HG03354 (cell line): ENCODE results near the gene TMEM220.

Experiments
- ATAC-seq: cut with Tn5 transposase; IDR thresholded peaks from one replicate; pipeline ENCODE4 v1.9.1; 2021; ENCODE audit warnings: mild to moderate bottlenecking; ENCODE audit not compliant: unreplicated experiment, poor library complexity, severe bottlenecking

The TMEM220 gene

GRCh38 chr17:10756185-10756584 lies 26.4 kb upstream of the TMEM220 start:
- ATAC-seq, result no peak

GRCh38 chr17:10755592-10756127 lies 25.8 kb upstream of the TMEM220 start:
- ATAC-seq, result no peak

- no peak for ATAC-seq
These were observed 25.2 kb upstream of the TMEM220 start for GRCh38 chr17:10754861-10755591.

- no peak for ATAC-seq
These were observed 24.3 kb upstream of the TMEM220 start for GRCh38 chr17:10754109-10754508.

- ATAC-seq, result no peak
These were observed 22.9 kb upstream of the TMEM220 start for GRCh38 chr17:10752696-10753095.

GRCh38 chr17:10751563-10751962 lies 21.7 kb upstream of the TMEM220 start:
- no peak for ATAC-seq

- no peak for ATAC-seq
These were observed 20.4 kb upstream of the TMEM220 start for GRCh38 chr17:10750210-10750609.

- no peak for ATAC-seq
These were observed 18.8 kb upstream of the TMEM220 start for GRCh38 chr17:10748531-10749181.

GRCh38 chr17:10745231-10745630 lies 15.4 kb upstream of the TMEM220 start:
- no peak for ATAC-seq

- ATAC-seq, result no peak
These were observed 14.7 kb upstream of the TMEM220 start for GRCh38 chr17:10744501-10745000.

- no peak for ATAC-seq
These were observed 13.6 kb upstream of the TMEM220 start for GRCh38 chr17:10743316-10744009.

GRCh38 chr17:10742431-10742830 lies 12.6 kb upstream of the TMEM220 start:
- no peak for ATAC-seq

GRCh38 chr17:10741416-10742135 lies 11.8 kb upstream of the TMEM220 start:
- ATAC-seq, result no peak

GRCh38 chr17:10739386-10739785 lies 9.6 kb upstream of the TMEM220 start:
- no peak for ATAC-seq

GRCh38 chr17:10738521-10739258 lies 8.9 kb upstream of the TMEM220 start:
- no peak for ATAC-seq

- ATAC-seq, result no peak
These were observed 7.9 kb upstream of the TMEM220 start for GRCh38 chr17:10737736-10738135.

GRCh38 chr17:10737168-10737622 lies 7.4 kb upstream of the TMEM220 start:
- ATAC-seq, result no peak

- ATAC-seq, result no peak
These were observed 6.0 kb upstream of the TMEM220 start for GRCh38 chr17:10735821-10736220.

- no peak for ATAC-seq
These were observed 5.4 kb upstream of the TMEM220 start for GRCh38 chr17:10735251-10735650.
